ENCODE results near the gene HMG20B.
"Not testable (repeated sequence)": the region's sequence is repeated elsewhere in the genome, so short reads cannot be mapped to it uniquely, and the experiment has no call there.

The HMG20B gene

GRCh38 chr19:3584036-3584802 is 11.5 kb downstream of the HMG20B start:
- FAIRE-seq; DNase-seq (ENCODE audit: low spot score): not testable (repeated sequence)

DNA sequence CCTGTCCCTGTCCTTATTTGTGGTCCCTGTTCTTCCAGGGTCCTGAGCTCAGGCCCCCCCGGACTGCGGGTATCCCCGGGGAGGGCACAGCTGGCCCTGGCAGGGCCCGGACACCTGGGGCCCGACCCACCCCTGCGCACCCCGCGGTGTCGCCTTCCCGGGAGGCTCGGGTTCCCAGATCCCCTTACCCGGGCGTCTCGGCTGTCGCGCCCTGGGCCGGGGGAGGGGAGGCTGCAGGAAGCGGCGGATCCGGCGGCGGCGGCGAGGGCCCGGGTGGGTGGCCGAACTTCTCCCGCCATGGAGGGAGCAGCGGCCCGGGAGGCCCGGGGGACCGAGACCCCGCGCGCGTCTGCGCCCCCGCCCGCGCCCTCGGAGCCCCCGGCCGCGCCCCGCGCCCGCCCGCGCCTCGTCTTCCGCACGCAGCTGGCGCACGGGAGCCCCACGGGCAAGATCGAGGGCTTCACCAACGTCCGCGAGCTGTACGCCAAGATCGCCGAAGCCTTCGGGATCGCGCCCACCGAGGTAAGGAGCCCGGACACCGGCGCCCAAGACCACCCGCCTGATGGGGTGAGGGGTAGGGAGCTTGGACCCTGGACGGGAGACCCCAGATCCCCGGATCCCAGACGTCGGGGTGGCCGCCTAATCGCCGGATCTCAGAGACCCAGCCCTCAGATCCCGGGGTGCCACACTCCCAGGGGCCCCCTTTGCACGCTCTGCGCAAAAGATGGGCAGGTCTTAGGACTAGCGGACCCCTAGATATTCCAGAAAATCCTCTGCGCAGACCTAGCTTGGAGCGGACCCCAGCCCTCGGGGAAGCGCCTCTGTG is 12.8 kb downstream of the HMG20B start, which contains the start of gene GIPC3:
GIPC3 (plus strand) TSS at position 178 of the 826 bp plus-strand sequence; CDS start at position 298, 120 bp downstream.
- FAIRE-seq: no peak
- no peak for DNase-seq (ENCODE audit: low spot score)

DNA sequence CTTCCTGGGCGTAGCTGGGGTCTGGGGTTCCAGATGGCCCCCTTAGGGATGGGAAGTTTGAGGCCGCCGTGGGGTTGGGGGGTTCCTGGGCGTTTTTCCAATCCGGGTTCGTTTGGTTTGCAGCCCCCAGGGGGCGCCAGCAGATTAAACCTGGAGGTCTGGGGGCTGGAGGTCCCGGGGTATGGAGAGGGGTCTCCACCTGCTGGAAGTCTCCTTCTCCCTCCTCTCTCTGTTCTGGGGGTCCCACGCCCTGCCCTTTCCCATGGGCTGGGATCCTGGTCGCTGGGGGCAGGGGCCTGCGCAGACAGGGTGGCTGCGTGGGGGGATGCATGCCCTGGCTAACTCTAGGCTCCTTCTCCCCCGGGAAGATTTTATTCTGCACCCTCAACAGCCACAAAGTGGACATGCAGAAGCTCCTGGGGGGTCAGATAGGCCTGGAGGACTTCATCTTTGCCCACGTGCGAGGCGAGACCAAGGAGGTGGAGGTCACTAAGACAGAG is 13.4 kb downstream of the HMG20B start:
- FAIRE-seq (no peak), DNase-seq (ENCODE audit: low spot score) (no peak)

- no peak for DNase-seq (ENCODE audit: low spot score)
- FAIRE-seq: no peak
Observed at GRCh38 chr19:3586707-3587346, 14.1 kb downstream of the HMG20B start.

GRCh38 chr19:3589439-3589838 is 16.7 kb downstream of the HMG20B start:
- DNase-seq (ENCODE audit: low spot score) (no peak), FAIRE-seq (no peak)

DNA sequence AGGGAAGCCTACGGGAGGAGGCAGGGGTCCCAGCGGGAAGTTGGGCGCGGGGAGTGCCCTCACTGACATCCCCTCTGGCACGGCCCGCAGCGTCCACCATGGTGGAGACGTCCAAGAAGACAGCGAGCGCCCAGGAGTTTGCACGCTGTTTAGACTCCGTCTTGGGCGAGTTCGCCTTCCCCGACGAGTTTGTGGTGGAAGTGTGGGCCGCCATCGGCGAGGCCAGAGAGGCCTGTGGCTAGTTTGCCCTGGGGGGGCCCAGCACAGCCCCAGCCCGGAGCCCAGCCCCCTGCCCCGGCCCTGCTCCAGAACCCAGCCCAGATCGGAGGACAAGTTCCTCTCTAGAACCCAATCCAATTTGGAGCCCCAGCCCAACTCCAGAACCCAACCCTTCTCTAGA is 17.2 kb downstream of the HMG20B start:
- no peak for DNase-seq (ENCODE audit: low spot score)
- FAIRE-seq: no peak

DNA sequence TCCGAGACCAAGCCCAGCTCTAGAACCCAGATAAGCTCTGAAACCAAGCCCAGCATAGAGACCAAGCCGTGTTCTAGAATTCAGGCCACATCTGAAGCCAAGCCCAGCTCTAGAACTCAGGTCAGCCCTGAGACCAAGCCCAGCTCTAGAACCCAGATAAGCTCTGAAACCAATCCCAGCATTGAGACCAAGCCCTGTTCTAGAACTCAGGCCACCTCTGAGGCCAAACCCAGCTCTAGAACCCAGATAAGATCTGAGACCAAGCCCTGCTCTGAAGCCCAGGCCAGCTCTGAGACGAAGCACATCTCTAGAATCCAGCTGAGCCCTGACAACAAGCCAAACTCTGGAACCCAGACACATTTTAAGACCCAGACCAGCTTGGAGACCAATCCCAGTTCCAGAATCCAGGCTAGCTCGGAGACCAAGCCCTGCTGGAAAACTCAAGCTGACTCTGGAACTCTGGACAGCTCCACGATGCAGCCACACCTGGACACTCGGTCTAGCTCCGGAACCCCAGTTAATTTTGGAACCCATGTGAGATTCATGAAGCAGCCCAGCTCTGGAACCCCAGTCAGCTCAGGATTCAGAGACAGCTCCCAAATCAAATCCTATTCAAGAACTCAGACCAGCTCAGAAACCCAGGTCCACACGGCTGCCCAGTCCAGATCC is 18.4 kb downstream of the HMG20B start:
- FAIRE-seq: no peak
- no peak for DNase-seq (ENCODE audit: low spot score)

DNA sequence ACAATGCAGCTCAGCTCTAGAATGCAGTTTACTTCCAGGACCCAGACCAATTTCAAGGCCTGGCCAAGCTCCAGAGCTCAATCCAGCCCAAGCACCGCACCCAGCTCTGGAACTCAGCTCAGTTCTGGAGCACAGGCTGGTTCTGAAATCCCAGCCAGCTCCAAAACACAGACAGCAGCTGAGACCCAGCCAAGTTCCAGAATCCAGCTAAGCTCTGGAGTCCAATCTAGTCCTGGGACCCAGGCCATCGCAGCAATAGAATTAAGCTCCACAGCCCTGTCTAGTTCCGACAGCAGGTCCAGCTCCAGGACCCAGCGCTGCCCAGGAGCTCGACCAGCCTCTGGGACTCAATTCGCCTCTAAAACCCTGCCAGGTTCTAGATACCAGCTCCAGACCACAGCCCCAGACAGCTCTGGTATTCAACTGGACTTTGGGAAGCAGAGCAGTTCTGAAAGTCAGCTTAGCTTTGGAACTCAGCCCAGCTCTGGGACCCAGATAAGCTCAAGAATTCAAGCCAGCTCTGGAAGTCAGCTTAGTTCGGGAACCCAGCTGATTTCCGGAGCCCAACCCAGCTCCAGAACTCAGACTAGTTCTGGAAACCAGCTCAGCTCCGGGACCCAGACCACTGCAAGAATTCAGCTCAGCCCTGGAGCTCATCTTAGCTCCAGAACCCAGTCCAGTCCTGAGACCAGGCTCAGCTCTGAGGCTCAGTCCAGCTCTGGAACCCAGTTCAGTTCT is 19.3 kb downstream of the HMG20B start:
- no peak for DNase-seq (ENCODE audit: low spot score)
- no peak for FAIRE-seq

- FAIRE-seq (no peak), DNase-seq (ENCODE audit: low spot score) (no peak)
Observed at GRCh38 chr19:3593156-3593555, 20.4 kb downstream of the HMG20B start.

DNA sequence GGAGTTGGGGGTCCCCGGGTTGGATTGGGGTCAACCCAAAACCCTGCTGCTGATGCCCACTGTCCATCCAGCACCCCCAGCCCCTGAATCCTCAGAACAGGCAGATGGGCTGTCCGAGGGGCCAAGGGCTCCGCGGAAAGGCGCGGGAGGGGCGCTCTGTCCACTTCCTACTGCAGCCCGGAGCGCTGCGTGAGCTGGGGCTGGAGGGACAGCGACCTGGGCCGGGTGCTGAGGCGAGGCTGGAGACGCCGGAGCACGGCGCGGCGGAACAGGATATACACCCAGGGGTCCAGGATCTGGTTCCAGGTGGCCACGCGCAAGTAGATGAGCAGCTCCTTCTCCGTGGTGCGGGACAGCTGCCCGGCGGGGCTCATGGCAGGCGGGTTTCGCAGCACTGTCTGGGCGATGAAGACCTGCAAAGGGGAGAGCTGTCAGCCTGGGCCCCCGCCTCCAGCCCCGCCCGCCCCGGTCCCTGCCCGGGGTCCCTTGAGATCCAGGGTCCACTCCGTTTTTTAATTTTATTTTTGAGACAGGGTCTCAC is 22.8 kb downstream of the HMG20B start:
- no peak for FAIRE-seq
- no peak for DNase-seq (ENCODE audit: low spot score)

DNA sequence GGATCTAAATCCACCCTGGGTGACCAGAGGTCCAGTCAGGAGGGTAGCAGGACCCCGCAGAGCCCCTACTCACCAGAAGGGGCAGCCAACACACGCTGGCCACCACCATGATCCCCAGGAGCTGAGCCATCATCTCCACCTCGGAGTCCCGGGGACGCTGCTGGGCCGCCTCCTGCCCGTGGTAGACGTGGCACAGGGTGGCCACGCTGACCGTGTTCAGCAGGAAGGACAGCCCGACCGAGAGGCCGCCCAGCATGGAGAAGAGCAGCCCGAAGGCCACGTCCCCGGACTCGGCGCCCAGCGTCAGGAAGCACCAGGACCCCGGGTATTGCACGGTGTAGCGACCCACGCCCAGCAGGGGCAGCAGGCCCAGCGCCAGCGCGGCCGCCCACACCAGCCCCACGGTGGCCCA is 27.0 kb downstream of the HMG20B start:
- no peak for DNase-seq (ENCODE audit: low spot score)
- no peak for FAIRE-seq

DNA sequence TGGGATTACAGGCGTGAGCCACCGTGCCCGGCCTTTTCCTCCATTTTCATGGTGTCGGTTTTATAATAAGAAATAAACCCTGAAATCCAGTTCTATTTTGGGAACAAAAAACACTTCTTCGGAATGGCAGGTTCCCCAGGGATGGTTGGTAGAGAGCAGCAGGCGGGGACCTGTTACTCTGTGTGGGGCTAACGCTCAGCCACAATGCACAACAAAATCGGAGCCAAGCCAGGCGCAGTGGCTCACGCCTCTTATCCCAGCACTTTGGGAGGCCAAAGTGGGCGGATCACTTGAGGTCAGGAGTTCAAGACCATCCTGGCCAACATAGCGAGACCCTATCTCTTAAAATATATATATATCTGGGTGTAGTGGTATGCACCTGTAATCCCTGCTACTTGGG is 28.3 kb downstream of the HMG20B start:
- DNase-seq (ENCODE audit: low spot score) (no peak), FAIRE-seq (no peak)

DNA sequence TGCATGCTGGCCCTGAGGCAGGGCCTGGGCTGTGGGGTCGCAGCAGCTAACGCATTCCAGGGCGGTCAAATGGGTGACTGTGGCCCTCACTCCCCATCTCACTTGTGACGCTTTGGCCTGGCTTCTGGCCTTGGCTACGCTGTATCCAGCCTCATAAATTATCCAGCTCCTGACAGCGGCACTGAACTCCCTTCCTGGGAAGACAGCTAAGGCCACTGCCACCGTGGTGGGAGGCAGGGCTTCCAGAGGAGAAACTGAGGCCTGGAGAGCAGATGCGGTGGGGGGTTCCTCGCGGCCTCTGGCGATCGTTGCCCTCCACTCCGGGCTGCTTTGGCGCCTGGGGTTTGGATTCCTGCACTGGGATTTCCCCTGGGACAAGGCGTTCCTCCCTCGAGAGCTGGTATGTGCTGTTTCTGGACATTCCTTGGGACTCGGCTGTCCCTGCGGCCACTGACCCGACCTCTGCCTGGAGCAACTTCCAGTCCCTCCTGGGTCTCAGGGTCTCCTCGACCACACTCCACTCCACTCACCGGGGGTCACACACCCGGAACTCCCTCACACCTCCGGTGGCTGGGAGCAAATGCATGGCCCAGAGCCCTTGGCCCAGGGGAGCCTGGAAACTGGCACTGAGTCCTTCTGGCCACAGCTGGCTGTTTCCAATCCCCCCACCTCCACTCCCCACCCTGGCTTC is 30.5 kb downstream of the HMG20B start:
- FAIRE-seq: no peak
- DNase-seq (ENCODE audit: low spot score): no peak

GRCh38 chr19:3604227-3604986 is 31.7 kb downstream of the HMG20B start:
- DNase-seq (ENCODE audit: low spot score) (no peak), FAIRE-seq (no peak)

- FAIRE-seq (no peak), DNase-seq (ENCODE audit: low spot score) (no peak)
Observed at GRCh38 chr19:3604987-3605343, 32.2 kb downstream of the HMG20B start.

- FAIRE-seq: peak; percentile 58
- DNase-seq (ENCODE audit: low spot score): no peak
Observed at GRCh38 chr19:3605361-3605760, 32.6 kb downstream of the HMG20B start.

DNA sequence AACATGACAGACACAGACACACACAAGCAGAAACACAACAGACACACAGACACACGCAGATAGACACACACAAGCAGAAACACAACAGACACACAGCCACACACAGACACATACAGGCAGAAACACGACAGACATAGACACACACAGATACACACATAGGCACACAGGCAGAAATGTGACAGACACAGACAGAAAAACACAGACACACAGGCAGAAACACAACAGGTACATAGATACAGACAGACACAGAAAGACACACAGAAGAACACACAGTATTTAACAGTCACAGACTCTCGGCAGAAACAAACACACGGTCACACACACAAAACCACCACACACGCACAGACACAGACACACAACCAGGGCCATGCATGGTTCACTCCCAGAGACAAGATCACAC is 33.0 kb downstream of the HMG20B start:
- DNase-seq (ENCODE audit: low spot score) (no peak), FAIRE-seq (peak; percentile 13)

DNA sequence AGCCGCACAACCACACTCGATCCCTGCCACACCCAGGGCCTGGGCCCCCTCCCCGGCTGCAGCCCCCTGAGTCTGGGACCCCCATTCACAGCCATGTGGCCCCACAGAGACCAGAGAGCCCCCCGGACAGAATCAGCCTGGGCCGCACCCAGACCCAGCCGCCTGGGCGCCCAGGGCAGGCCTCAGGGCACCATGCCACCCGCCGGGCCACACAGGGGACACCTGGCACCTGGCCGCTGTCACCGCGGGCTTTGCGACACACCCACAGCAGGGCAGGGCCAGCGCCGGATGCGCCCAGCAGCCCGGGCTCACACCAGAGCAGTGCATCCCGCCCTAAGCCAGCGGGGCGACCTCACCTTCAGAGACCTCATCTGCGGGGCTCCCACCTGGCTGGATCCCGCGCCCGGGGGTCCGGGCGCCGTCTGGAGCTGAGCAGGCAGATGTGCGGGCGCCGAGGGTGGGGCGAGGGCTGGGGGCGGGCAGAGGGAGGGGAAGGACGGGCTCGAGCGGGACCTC is 33.5 kb downstream of the HMG20B start:
- peak; percentile 38 for DNase-seq (ENCODE audit: low spot score)
- no peak for FAIRE-seq
